Loucy (cell line): Measurements from ENCODE around the gene ADARB1.

Source experiments
- EZH2phosphoT487 ChIP-seq: fragments of 200-600 bp; IDR thresholded peaks from 2 replicates; pipeline ENCODE4 v1.6.1; 2018; ENCODE audit warnings: antibody characterized with exemption, mild to moderate bottlenecking, moderate library complexity, borderline replicate concordance
- TF ChIP-seq, protein P1 (sequence below): fragments of 200-600 bp; sonication (generic); conservative IDR thresholded peaks from 2 replicates; pipeline ENCODE4 v1.5.1; 2014; ENCODE audit warnings: mild to moderate bottlenecking, antibody characterized with exemption, low read length

DNA sequence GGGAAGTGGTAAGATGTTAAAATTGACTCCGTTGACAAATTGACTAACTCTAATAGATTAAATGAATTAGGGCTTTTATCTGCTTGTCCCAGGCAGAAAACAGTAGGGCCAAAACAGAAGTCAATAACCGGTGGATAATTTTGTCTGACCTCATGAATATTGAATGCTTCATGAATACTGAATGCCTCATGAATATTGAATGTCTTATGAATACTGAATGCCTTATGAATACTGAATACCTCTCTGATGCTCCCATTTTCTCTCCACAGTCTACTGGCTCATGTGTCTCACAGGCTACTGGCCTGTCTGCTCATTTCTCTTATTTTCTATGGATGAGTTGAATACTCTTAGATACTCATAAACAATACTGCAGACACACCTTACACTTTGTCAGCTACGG, 157.3 kb downstream of the ADARB1 start:
- no peak for TF ChIP-seq EZH2phosphoT487
- TF ChIP-seq, protein P1, sequence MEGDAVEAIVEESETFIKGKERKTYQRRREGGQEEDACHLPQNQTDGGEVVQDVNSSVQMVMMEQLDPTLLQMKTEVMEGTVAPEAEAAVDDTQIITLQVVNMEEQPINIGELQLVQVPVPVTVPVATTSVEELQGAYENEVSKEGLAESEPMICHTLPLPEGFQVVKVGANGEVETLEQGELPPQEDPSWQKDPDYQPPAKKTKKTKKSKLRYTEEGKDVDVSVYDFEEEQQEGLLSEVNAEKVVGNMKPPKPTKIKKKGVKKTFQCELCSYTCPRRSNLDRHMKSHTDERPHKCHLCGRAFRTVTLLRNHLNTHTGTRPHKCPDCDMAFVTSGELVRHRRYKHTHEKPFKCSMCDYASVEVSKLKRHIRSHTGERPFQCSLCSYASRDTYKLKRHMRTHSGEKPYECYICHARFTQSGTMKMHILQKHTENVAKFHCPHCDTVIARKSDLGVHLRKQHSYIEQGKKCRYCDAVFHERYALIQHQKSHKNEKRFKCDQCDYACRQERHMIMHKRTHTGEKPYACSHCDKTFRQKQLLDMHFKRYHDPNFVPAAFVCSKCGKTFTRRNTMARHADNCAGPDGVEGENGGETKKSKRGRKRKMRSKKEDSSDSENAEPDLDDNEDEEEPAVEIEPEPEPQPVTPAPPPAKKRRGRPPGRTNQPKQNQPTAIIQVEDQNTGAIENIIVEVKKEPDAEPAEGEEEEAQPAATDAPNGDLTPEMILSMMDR, result no peak
